ENCODE data around the gene SLC9A5. TPM values are rescaled to one million over a fixed set of nuclear protein-coding genes. Genes with fewer than 3 reads are reported as not detected.
A peak's percentile ranks its signal among the peaks of the same experiment; 100 is the strongest.

SLC9A5 gene
- total RNA-seq, 1 donor = 1.4 TPM

GRCh38 chr16:67216612-67217490 is 31.9 kb upstream of the SLC9A5 start:
- H3K4me3 ChIP-seq (ENCODE audit: low read depth, low read length) = no peak overlapping the region
- TF ChIP-seq CTCF (IDR thresholded peaks at IDR 0.05; ENCODE audit: insufficient read depth, low read length) = no peak
- DNase-seq (ENCODE audit: low read depth) = peak; percentile 26

GRCh38 chr16:67223992-67224391 is 24.8 kb upstream of the SLC9A5 start:
- DNase-seq (ENCODE audit: low read depth) = no peak
- no peak for TF ChIP-seq CTCF (IDR thresholded peaks at IDR 0.05; ENCODE audit: insufficient read depth, low read length)

GRCh38 chr16:67226295-67226803 is 22.4 kb upstream of the SLC9A5 start:
- peak overlapping the region; percentile 92 for H3K4me3 ChIP-seq (ENCODE audit: low read depth, low read length)
- TF ChIP-seq CTCF (IDR thresholded peaks at IDR 0.05; ENCODE audit: insufficient read depth, low read length) = no peak
- DNase-seq (ENCODE audit: low read depth) = no peak

More at GRCh38 chr16:67223992-67224391, 24.8 kb upstream of the SLC9A5 start:
- H3K4me3 ChIP-seq (ENCODE audit: low read depth, low read length) = no peak overlapping the region

- DNase-seq (ENCODE audit: low read depth) = peak; percentile 98
- TF ChIP-seq CTCF (IDR thresholded peaks at IDR 0.05; ENCODE audit: insufficient read depth, low read length) = peak; percentile 10
- peak within 1 kb of the TSS; percentile 100 for H3K4me3 ChIP-seq (ENCODE audit: low read depth, low read length)
These were observed 21.8 kb upstream of the SLC9A5 start, which contains the start of gene TMEM208 for GRCh38 chr16:67226804-67227566. Gene TMEM208 (plus strand): TSS chr16:67227130. CDS start chr16:67227219, 89 bp downstream.

- DNase-seq (ENCODE audit: low read depth) = no peak
- TF ChIP-seq CTCF (IDR thresholded peaks at IDR 0.05; ENCODE audit: insufficient read depth, low read length) = no peak
- peak overlapping the region; percentile 100 for H3K4me3 ChIP-seq (ENCODE audit: low read depth, low read length)
These were observed 21.2 kb upstream of the SLC9A5 start for GRCh38 chr16:67227567-67227921.

GRCh38 chr16:67228034-67228785 is 20.6 kb upstream of the SLC9A5 start:
- TF ChIP-seq CTCF (IDR thresholded peaks at IDR 0.05; ENCODE audit: insufficient read depth, low read length) = no peak
- DNase-seq (ENCODE audit: low read depth) = no peak
- peak overlapping the region; percentile 100 for H3K4me3 ChIP-seq (ENCODE audit: low read depth, low read length)

Data from fibroblast of the aortic adventitia (primary cell).